ENCODE measurements around the gene TRMT10A.
"Not testable (repeated sequence)": the region's sequence is repeated elsewhere in the genome, so short reads cannot be mapped to it uniquely, and the experiment has no call there.

TRMT10A gene

DNA sequence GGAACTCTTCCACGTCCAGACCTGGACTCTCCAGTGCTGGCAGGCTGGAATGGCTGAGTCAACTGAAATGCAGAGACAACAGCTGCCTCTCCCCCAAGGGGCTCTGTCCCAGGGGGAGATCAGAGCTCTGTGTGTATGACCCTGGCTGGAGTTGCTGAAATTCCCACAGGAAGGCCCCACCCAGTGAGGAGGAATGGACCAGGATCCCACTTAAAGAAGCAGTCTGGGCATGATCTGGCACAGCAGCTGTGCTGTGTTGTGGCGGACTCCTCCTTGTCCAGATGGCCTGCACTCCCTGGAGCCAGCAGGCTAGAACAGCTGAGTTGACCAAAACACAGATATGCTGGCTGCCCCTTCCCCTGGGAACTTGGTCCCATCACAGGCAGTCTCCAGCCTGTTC lies 27.6 kb downstream of the TRMT10A start:
- no peak overlapping the region for H3K23ac ChIP-seq (ENCODE audit: low read length in 2 of 2)
- H3K9ac ChIP-seq (ENCODE audit: low read length), result no peak overlapping the region
- H3K79me1 ChIP-seq (replicated peaks; ENCODE audit: low read length, poor library complexity, severe bottlenecking), result no peaks in the 10 kb centered on the region
- DNase-seq, result no peak
- no peak overlapping the region for H2AK5ac ChIP-seq (ENCODE audit: low read length, severe bottlenecking)
- H3K27ac ChIP-seq (ENCODE audit: low read length, poor library complexity, severe bottlenecking), result no peak overlapping the region
- no peak overlapping the region for H3K4ac ChIP-seq (ENCODE audit: low read depth in 1 of 2, low read length in 2 of 2)
- no peak overlapping the region for H2BK12ac ChIP-seq (ENCODE audit: low read length in 2 of 2)
- no peaks in the 10 kb centered on the region for H3K4me1 ChIP-seq (ENCODE audit: control insufficient read depth, insufficient read depth, low read depth, low read length)
- H2BK120ac ChIP-seq (ENCODE audit: low read depth, low read length), result no peak overlapping the region
- H3K36me3 ChIP-seq (ENCODE audit: control insufficient read depth in 1 of 2, insufficient read depth in 2 of 2, low read depth in 1 of 2, low read length in 2 of 2), result no peaks in the 10 kb centered on the region
- H2BK5ac ChIP-seq (ENCODE audit: low read depth, low read length, poor library complexity, severe bottlenecking), result no peak overlapping the region
- no peak overlapping the region for H2BK15ac ChIP-seq (ENCODE audit: low read depth, poor library complexity, severe bottlenecking)
- no peaks in the 10 kb centered on the region for H3K27me3 ChIP-seq (ENCODE audit: control insufficient read depth in 1 of 2, insufficient read depth in 1 of 2, low read length in 2 of 2)
- H3K14ac ChIP-seq (ENCODE audit: low read length in 2 of 2), result no peak overlapping the region
- H4K91ac ChIP-seq (ENCODE audit: low read length), result no peak overlapping the region
- no peaks in the 10 kb centered on the region for H3K9me3 ChIP-seq (ENCODE audit: control insufficient read depth, low read length)
- H3K18ac ChIP-seq (ENCODE audit: low read depth in 1 of 2, low read length in 2 of 2), result no peak overlapping the region
- no peak overlapping the region for H4K8ac ChIP-seq (ENCODE audit: low read length)
- no peak overlapping the region for H2AFZ ChIP-seq (ENCODE audit: low read depth, low read length)
- WGBS, result 61% methylated on average over 2 of the region's 2 CpGs
- no peak overlapping the region for H3K4me2 ChIP-seq (ENCODE audit: low read length, poor library complexity, severe bottlenecking)
- H3K4me3 ChIP-seq (ENCODE audit: insufficient read depth in 1 of 2, low read depth in 1 of 2, low read length in 2 of 2), result no peak overlapping the region

GRCh38 chr4:99534699-99535098 lies 29.1 kb downstream of the TRMT10A start:
- not testable (repeated sequence) for H2AK5ac ChIP-seq (ENCODE audit: low read length, severe bottlenecking); H3K4ac ChIP-seq (ENCODE audit: low read depth in 1 of 2, low read length in 2 of 2); H4K91ac ChIP-seq (ENCODE audit: low read length); H3K9me3 ChIP-seq (ENCODE audit: control insufficient read depth, low read length); DNase-seq; H2BK15ac ChIP-seq (ENCODE audit: low read depth, poor library complexity, severe bottlenecking); H2BK12ac ChIP-seq (ENCODE audit: low read length in 2 of 2); H2BK5ac ChIP-seq (ENCODE audit: low read depth, low read length, poor library complexity, severe bottlenecking); H2AFZ ChIP-seq (ENCODE audit: low read depth, low read length); H3K36me3 ChIP-seq (ENCODE audit: control insufficient read depth in 1 of 2, insufficient read depth in 2 of 2, low read depth in 1 of 2, low read length in 2 of 2); H3K9ac ChIP-seq (ENCODE audit: low read length); H3K4me2 ChIP-seq (ENCODE audit: low read length, poor library complexity, severe bottlenecking); H2BK120ac ChIP-seq (ENCODE audit: low read depth, low read length); H3K27me3 ChIP-seq (ENCODE audit: control insufficient read depth in 1 of 2, insufficient read depth in 1 of 2, low read length in 2 of 2); H3K27ac ChIP-seq (ENCODE audit: low read length, poor library complexity, severe bottlenecking); H3K23ac ChIP-seq (ENCODE audit: low read length in 2 of 2); H3K4me3 ChIP-seq (ENCODE audit: insufficient read depth in 1 of 2, low read depth in 1 of 2, low read length in 2 of 2); H3K79me1 ChIP-seq (replicated peaks; ENCODE audit: low read length, poor library complexity, severe bottlenecking); H3K18ac ChIP-seq (ENCODE audit: low read depth in 1 of 2, low read length in 2 of 2); H3K14ac ChIP-seq (ENCODE audit: low read length in 2 of 2); H4K8ac ChIP-seq (ENCODE audit: low read length); H3K4me1 ChIP-seq (ENCODE audit: control insufficient read depth, insufficient read depth, low read depth, low read length)
- 89% methylated on average over 3 of the region's 3 CpGs for WGBS

DNA sequence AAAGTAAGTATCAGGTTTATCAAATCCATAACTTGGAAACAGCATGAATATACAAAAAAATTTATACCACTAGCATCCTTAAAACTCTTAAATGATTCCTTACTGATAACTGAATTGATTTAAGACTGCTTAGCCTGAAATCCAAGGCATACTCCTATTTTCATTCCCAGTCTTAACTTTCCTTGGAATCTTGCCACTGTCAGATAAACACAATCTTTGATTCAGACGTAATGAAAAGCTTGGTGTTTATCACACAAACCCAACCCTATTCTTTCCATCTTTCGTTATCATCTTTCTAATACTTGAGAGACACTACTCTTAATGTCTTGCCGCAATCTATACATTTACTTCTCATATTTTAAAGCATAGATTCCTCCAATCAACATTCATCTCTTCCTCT lies 33.9 kb downstream of the TRMT10A start:
- no peak overlapping the region for H2BK120ac ChIP-seq (ENCODE audit: low read depth, low read length)
- no peak overlapping the region for H3K18ac ChIP-seq (ENCODE audit: low read depth in 1 of 2, low read length in 2 of 2)
- H3K4ac ChIP-seq (ENCODE audit: low read depth in 1 of 2, low read length in 2 of 2), result no peak overlapping the region
- no peaks in the 10 kb centered on the region for H3K9me3 ChIP-seq (ENCODE audit: control insufficient read depth, low read length)
- no peak overlapping the region for H2BK15ac ChIP-seq (ENCODE audit: low read depth, poor library complexity, severe bottlenecking)
- no peak for DNase-seq
- H3K4me3 ChIP-seq (ENCODE audit: insufficient read depth in 1 of 2, low read depth in 1 of 2, low read length in 2 of 2), result no peak overlapping the region
- no peak overlapping the region for H2AFZ ChIP-seq (ENCODE audit: low read depth, low read length)
- no peaks in the 10 kb centered on the region for H3K79me1 ChIP-seq (replicated peaks; ENCODE audit: low read length, poor library complexity, severe bottlenecking)
- H2BK5ac ChIP-seq (ENCODE audit: low read depth, low read length, poor library complexity, severe bottlenecking), result no peak overlapping the region
- H3K36me3 ChIP-seq (ENCODE audit: control insufficient read depth in 1 of 2, insufficient read depth in 2 of 2, low read depth in 1 of 2, low read length in 2 of 2), result no peaks in the 10 kb centered on the region
- H2BK12ac ChIP-seq (ENCODE audit: low read length in 2 of 2), result no peak overlapping the region
- no peak overlapping the region for H4K8ac ChIP-seq (ENCODE audit: low read length)
- H3K27ac ChIP-seq (ENCODE audit: low read length, poor library complexity, severe bottlenecking), result no peak overlapping the region
- H3K4me2 ChIP-seq (ENCODE audit: low read length, poor library complexity, severe bottlenecking), result no peak overlapping the region
- H3K27me3 ChIP-seq (ENCODE audit: control insufficient read depth in 1 of 2, insufficient read depth in 1 of 2, low read length in 2 of 2), result no peaks in the 10 kb centered on the region
- no peak overlapping the region for H3K14ac ChIP-seq (ENCODE audit: low read length in 2 of 2)
- H3K9ac ChIP-seq (ENCODE audit: low read length), result no peak overlapping the region
- no peak overlapping the region for H3K23ac ChIP-seq (ENCODE audit: low read length in 2 of 2)
- WGBS, result 84% methylated on average over 2 of the region's 3 CpGs
- no peaks in the 10 kb centered on the region for H3K4me1 ChIP-seq (ENCODE audit: control insufficient read depth, insufficient read depth, low read depth, low read length)
- H4K91ac ChIP-seq (ENCODE audit: low read length), result no peak overlapping the region
- no peak overlapping the region for H2AK5ac ChIP-seq (ENCODE audit: low read length, severe bottlenecking)

DNA sequence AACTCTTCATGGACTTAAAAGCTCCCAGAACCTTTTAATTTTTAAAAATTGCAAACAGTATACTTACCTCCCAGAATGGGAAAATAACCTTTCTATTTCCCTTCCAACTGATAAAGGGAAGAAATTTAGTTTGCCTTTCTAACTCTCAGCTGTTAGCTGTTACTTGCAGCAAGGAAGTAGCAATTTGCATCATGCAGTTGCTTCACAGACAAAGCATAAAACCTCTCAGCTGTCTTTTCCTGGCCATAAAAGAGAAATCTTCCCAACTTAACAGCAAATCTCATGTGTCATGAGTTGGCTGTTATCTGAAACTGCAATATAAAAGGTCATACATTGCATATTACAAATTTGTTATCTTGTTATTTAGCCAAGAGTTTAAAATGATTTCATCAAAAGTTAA lies 34.6 kb downstream of the TRMT10A start:
- Histone ChIP-seq H3K9me3 (ENCODE audit: control insufficient read depth, low read length) (no peaks in the 10 kb centered on the region), H3K9ac (ENCODE audit: low read length) (no peak overlapping the region), H3K27me3 (ENCODE audit: control insufficient read depth in 1 of 2, insufficient read depth in 1 of 2, low read length in 2 of 2) (no peaks in the 10 kb centered on the region), H3K4me2 (ENCODE audit: low read length, poor library complexity, severe bottlenecking) (no peak overlapping the region), H2AFZ (ENCODE audit: low read depth, low read length) (no peak overlapping the region), H3K27ac (ENCODE audit: low read length, poor library complexity, severe bottlenecking) (no peak overlapping the region), H3K4me3 (ENCODE audit: insufficient read depth in 1 of 2, low read depth in 1 of 2, low read length in 2 of 2) (no peak overlapping the region), H3K14ac (ENCODE audit: low read length in 2 of 2) (no peak overlapping the region), H3K4me1 (ENCODE audit: control insufficient read depth, insufficient read depth, low read depth, low read length) (no peaks in the 10 kb centered on the region), H3K18ac (ENCODE audit: low read depth in 1 of 2, low read length in 2 of 2) (no peak overlapping the region), H2BK120ac (ENCODE audit: low read depth, low read length) (no peak overlapping the region), H3K4ac (ENCODE audit: low read depth in 1 of 2, low read length in 2 of 2) (no peak overlapping the region), H3K23ac (ENCODE audit: low read length in 2 of 2) (no peak overlapping the region), H3K36me3 (ENCODE audit: control insufficient read depth in 1 of 2, insufficient read depth in 2 of 2, low read depth in 1 of 2, low read length in 2 of 2) (no peaks in the 10 kb centered on the region), H4K91ac (ENCODE audit: low read length) (no peak overlapping the region), H3K79me1 (replicated peaks; ENCODE audit: low read length, poor library complexity, severe bottlenecking) (no peaks in the 10 kb centered on the region), H2BK5ac (ENCODE audit: low read depth, low read length, poor library complexity, severe bottlenecking) (no peak overlapping the region), H4K8ac (ENCODE audit: low read length) (no peak overlapping the region), H2BK12ac (ENCODE audit: low read length in 2 of 2) (no peak overlapping the region), H2AK5ac (ENCODE audit: low read length, severe bottlenecking) (no peak overlapping the region), H2BK15ac (ENCODE audit: low read depth, poor library complexity, severe bottlenecking) (no peak overlapping the region)
- no peak for DNase-seq

Data from mesenchymal stem cell (in vitro differentiated cells and primary cell).